AG10803 (cell line): ENCODE data around the gene PHF23.

Experiments used
- DNase-seq: peaks from one replicate; pipeline ENCODE4 v3.0.0; 2010; ENCODE audit warnings: low read depth
- H3K4me3 ChIP-seq: 2 replicates; pipeline ENCODE4 v1.5.1; 2011; ENCODE audit warnings: mild to moderate bottlenecking, low read length, control low read depth
- CTCF ChIP-seq: conservative IDR thresholded peaks from 2 replicates; pipeline ENCODE4 v1.5.1; 2011; ENCODE audit warnings: mild to moderate bottlenecking, low read length, control low read depth, inconsistent platforms

Gene PHF23

DNA sequence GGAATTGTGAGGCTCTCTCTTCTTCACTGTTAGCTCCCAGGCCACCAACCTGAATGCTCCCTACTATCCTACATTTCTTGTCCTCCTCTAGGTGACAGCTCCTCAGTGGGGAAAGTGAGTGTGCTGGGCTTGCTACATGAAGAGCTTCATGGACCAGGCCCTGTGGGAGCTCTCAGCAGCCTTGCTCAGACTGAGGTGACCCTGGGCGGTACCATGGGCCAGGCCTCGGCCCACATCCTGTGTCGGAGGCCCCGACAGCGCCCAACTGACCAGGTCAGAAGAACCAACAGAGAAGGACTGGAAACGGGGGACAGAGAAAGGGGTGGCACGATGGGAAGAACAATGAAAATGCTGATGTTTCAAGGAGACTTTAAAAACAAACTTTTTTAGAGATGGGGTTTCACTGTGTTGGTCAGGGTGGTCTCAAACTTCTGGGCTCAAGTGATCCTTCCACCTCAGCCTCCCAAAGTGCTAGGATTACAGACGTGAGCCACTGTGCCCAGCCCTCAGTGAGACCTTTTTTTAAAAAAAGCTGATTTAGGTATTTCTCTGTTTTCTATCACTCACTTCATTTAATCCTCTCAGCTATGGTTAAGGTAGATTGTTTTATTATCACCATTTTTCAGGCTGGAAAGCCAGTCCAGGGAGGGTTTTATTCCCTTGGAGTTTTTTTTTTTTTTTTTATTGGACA lies 17.7 kb upstream of the PHF23 start:
- TF ChIP-seq CTCF, result no peak
- H3K4me3 ChIP-seq, result no peak overlapping the region
- DNase-seq, result no peak

DNA sequence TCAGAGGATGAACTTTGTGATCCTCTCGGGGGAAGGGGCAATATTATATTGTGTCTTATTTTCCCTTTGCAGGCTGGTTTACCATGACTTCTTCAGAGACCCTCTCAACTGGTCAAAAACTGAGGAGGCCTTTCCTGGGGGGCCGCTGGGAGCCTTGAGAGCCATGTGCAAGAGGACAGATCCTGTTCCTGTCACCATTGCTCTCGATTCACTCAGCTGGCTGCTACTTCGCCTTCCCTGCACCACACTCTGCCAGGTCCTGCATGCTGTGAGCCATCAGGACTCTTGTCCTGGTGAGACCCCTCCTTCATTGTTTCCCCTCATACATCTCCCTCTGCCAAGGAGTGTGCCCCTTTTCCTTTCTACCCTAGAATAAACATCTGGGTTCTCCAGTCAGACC lies 15.3 kb upstream of the PHF23 start:
- DNase-seq, result no peak
- TF ChIP-seq CTCF, result no peak
- no peak overlapping the region for H3K4me3 ChIP-seq

DNA sequence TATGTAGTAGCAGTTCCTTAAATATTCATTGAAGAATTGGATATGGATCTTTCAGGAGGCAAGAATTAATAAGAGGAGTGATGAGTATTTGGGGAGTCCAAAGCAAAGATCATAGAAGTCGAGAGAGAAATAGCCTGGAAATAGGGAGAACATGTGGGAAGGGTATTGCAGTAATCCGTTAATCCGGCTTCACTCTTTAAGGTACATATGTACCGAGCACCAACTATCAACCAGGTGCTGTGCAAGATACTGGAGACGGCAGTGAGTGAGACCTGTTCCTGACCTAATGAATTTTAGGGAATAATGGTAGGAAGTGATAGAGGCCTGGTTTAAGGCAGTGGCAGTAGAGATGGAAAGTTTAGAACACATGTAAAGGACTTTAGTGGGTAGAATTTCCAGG lies 13.8 kb upstream of the PHF23 start:
- TF ChIP-seq CTCF, result no peak
- no peak for DNase-seq
- peak overlapping the region; percentile 89 for H3K4me3 ChIP-seq

- peak within 1 kb of the TSS; percentile 89 for H3K4me3 ChIP-seq
- DNase-seq, result peak; percentile 94
- peak; percentile 15 for TF ChIP-seq CTCF
These were observed 13.2 kb upstream of the PHF23 start, which contains the start of gene ELP5 for GRCh38 chr17:7252176-7253043. ELP5 (plus strand) TSS chr17:7252215; CDS start chr17:7252551, 336 bp downstream.

- H3K4me3 ChIP-seq, result peak within 1 kb of the TSS; percentile 89
- TF ChIP-seq CTCF, result no peak
- peak; percentile 100 for DNase-seq
These were observed 12.5 kb upstream of the PHF23 start, which contains the start of gene CTDNEP1 for GRCh38 chr17:7251661-7252175. CTDNEP1 (minus strand) TSS chr17:7251734; CDS start chr17:7251296, 438 bp downstream.

- no peak for TF ChIP-seq CTCF
- peak overlapping the region; percentile 77 for H3K4me3 ChIP-seq
- DNase-seq, result no peak
These were observed 11.7 kb upstream of the PHF23 start for GRCh38 chr17:7250695-7251627.
